ENCODE measurements around the gene C17orf113.

Gene C17orf113

GRCh38 chr17:42053731-42054500 is 3.5 kb upstream of the C17orf113 start:
- Histone ChIP-seq H3K9ac (ENCODE audit: low read length) (no peak overlapping the region), H3K27me3 (ENCODE audit: control insufficient read depth, insufficient read depth, low read length) (peaks cover 13% of the 10 kb centered on the region; the same call in 1 of the 2 replicates), H3K36me3 (ENCODE audit: control insufficient read depth, insufficient read depth, low read length) (no peaks in the 10 kb centered on the region), H3K9me3 (ENCODE audit: control insufficient read depth, insufficient read depth, low read depth, low read length) (no peaks in the 10 kb centered on the region), H3K4me1 (ENCODE audit: control insufficient read depth, insufficient read depth, low read length) (peaks cover 45% of the 10 kb centered on the region), H3K27ac (ENCODE audit: low read depth, low read length) (no peak overlapping the region), H3K4me3 (ENCODE audit: low read depth, low read length) (no peak overlapping the region)

DNA sequence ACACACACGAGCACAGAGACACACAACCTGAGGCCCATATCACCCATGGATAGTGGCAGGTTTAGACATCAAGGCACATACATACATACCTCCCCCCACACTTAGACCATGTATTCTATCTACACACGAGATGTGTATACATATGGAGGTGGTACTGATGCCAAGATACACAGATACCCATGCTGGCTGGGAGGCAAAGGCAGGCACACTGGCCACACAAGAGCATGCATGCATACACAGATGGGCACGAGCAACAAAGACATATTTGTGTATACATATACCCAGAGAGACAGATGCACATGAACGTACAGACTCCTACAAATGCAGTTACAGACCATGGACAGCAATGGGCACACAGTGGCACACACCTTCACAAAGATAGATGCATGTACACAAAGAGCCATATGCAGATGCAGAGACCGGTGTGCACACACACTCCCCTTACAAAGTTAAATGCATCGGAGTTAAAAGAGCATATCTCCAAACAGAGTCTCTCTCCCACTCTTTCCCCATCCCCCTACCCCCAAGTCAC is 2.0 kb upstream of the C17orf113 start:
- Histone ChIP-seq H3K4me1 (ENCODE audit: control insufficient read depth, insufficient read depth, low read length) (peaks cover 45% of the 10 kb centered on the region), H3K9me3 (ENCODE audit: control insufficient read depth, insufficient read depth, low read depth, low read length) (no peaks in the 10 kb centered on the region), H3K27ac (ENCODE audit: low read depth, low read length) (no peak overlapping the region), H3K4me3 (ENCODE audit: low read depth, low read length) (no peak overlapping the region), H3K9ac (ENCODE audit: low read length) (no peak overlapping the region), H3K27me3 (ENCODE audit: control insufficient read depth, insufficient read depth, low read length) (peaks cover 13% of the 10 kb centered on the region; the same call in 1 of the 2 replicates), H3K36me3 (ENCODE audit: control insufficient read depth, insufficient read depth, low read length) (no peaks in the 10 kb centered on the region)

- Histone ChIP-seq H3K27me3 (ENCODE audit: control insufficient read depth, insufficient read depth, low read length) (peaks cover 13% of the 10 kb centered on the region; the same call in 1 of the 2 replicates), H3K4me3 (ENCODE audit: low read depth, low read length) (peak overlapping the region; percentile 72), H3K9me3 (ENCODE audit: control insufficient read depth, insufficient read depth, low read depth, low read length) (no peaks in the 10 kb centered on the region), H3K4me1 (ENCODE audit: control insufficient read depth, insufficient read depth, low read length) (peaks cover 42% of the 10 kb centered on the region), H3K36me3 (ENCODE audit: control insufficient read depth, insufficient read depth, low read length) (no peaks in the 10 kb centered on the region), H3K9ac (ENCODE audit: low read length) (no peak overlapping the region), H3K27ac (ENCODE audit: low read depth, low read length) (no peak overlapping the region)
These were observed 1.2 kb upstream of the C17orf113 start for GRCh38 chr17:42051645-42052044.

- H3K4me3 ChIP-seq (ENCODE audit: low read depth, low read length) = peak overlapping the region; percentile 72
- H3K27ac ChIP-seq (ENCODE audit: low read depth, low read length) = no peak overlapping the region
- peaks cover 13% of the 10 kb centered on the region; the same call in 1 of the 2 replicates for H3K27me3 ChIP-seq (ENCODE audit: control insufficient read depth, insufficient read depth, low read length)
- H3K9me3 ChIP-seq (ENCODE audit: control insufficient read depth, insufficient read depth, low read depth, low read length) = no peaks in the 10 kb centered on the region
- H3K36me3 ChIP-seq (ENCODE audit: control insufficient read depth, insufficient read depth, low read length) = no peaks in the 10 kb centered on the region
- no peak overlapping the region for H3K9ac ChIP-seq (ENCODE audit: low read length)
- peaks cover 42% of the 10 kb centered on the region for H3K4me1 ChIP-seq (ENCODE audit: control insufficient read depth, insufficient read depth, low read length)
These were observed 606 bp upstream of the C17orf113 start for GRCh38 chr17:42051013-42051400.

- H3K36me3 ChIP-seq (ENCODE audit: control insufficient read depth, insufficient read depth, low read length) = no peaks in the 10 kb centered on the region
- H3K27me3 ChIP-seq (ENCODE audit: control insufficient read depth, insufficient read depth, low read length) = peaks cover 13% of the 10 kb centered on the region; the same call in 1 of the 2 replicates
- peaks cover 32% of the 10 kb centered on the region for H3K4me1 ChIP-seq (ENCODE audit: control insufficient read depth, insufficient read depth, low read length)
- H3K4me3 ChIP-seq (ENCODE audit: low read depth, low read length) = peak overlapping the region; percentile 72
- peak overlapping the region; percentile 45 for H3K9ac ChIP-seq (ENCODE audit: low read length)
- H3K27ac ChIP-seq (ENCODE audit: low read depth, low read length) = no peak overlapping the region
- H3K9me3 ChIP-seq (ENCODE audit: control insufficient read depth, insufficient read depth, low read depth, low read length) = no peaks in the 10 kb centered on the region
These were observed 488 bp downstream of the C17orf113 start for GRCh38 chr17:42049834-42050392.

DNA sequence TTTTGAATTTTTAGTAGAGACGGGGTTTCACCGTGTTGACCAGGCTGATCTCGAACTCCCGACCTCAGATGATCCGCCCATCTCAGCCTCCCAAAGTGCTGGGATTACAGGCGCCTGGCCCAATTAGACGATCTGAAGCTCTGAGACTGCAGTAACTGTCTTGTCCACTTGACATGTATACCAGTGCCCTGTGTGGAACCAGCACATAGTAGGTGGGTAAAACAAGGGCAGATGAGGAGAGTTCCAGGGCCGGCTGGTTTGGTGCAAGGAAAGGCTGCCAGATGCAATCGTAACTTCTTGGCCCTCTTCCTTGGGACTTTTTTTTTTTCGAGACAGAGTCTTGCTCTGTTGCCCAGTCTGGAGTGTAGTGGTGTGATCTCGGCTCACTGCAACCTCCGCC is 3.1 kb downstream of the C17orf113 start:
- no peaks in the 10 kb centered on the region for H3K36me3 ChIP-seq (ENCODE audit: control insufficient read depth, insufficient read depth, low read length)
- peaks cover 8% of the 10 kb centered on the region; the same call in 1 of the 2 replicates for H3K27me3 ChIP-seq (ENCODE audit: control insufficient read depth, insufficient read depth, low read length)
- no peak overlapping the region for H3K4me3 ChIP-seq (ENCODE audit: low read depth, low read length)
- peaks cover 19% of the 10 kb centered on the region for H3K4me1 ChIP-seq (ENCODE audit: control insufficient read depth, insufficient read depth, low read length)
- H3K9ac ChIP-seq (ENCODE audit: low read length) = no peak overlapping the region
- no peak overlapping the region for H3K27ac ChIP-seq (ENCODE audit: low read depth, low read length)
- no peaks in the 10 kb centered on the region for H3K9me3 ChIP-seq (ENCODE audit: control insufficient read depth, insufficient read depth, low read depth, low read length)

GRCh38 chr17:42045719-42046118 is 4.7 kb downstream of the C17orf113 start:
- Histone ChIP-seq H3K4me1 (ENCODE audit: control insufficient read depth, insufficient read depth, low read length) (peaks cover 8% of the 10 kb centered on the region), H3K9ac (ENCODE audit: low read length) (no peak overlapping the region), H3K4me3 (ENCODE audit: low read depth, low read length) (no peak overlapping the region), H3K27ac (ENCODE audit: low read depth, low read length) (no peak overlapping the region), H3K9me3 (ENCODE audit: control insufficient read depth, insufficient read depth, low read depth, low read length) (no peaks in the 10 kb centered on the region), H3K36me3 (ENCODE audit: control insufficient read depth, insufficient read depth, low read length) (no peaks in the 10 kb centered on the region), H3K27me3 (ENCODE audit: control insufficient read depth, insufficient read depth, low read length) (peaks cover under 1% of the 10 kb centered on the region; the same call in 1 of the 2 replicates)

DNA sequence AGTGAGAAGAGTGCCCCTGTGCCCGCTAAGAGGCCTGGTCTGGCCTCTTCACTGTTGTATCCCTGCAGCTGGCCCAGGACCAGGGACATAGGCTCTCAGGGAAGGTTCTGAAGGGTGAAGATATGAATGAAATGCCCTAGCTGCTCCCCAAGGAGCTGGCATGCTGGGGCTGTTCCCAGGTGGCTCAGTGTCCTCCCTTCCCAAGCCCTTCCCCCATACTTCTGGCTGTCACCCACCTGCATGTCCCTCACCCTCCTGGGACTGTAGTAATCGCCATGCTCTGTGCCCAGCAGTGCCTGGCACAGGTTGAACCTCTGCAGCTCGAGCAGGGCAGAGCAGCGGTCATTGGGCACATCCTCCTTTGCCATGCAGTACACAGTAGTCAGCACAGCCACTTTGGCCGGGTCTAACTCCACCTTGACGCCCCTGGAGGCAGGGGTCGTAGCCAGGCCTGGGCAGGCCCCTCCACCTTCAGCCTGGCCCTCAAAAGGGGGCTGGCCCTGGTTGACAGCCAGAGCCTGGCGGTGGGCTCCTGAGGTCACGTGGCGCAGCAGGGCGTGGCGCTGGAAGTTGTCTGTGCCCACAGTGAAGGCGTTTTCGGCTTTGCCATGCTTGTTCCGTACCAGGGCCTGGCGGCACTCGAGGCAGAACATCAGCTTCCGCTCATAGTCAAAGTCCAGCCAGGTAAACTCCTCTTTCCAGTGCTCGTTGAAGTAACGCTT is 7.6 kb downstream of the C17orf113 start:
- Histone ChIP-seq H3K36me3 (ENCODE audit: control insufficient read depth, insufficient read depth, low read length) (no peaks in the 10 kb centered on the region), H3K27me3 (ENCODE audit: control insufficient read depth, insufficient read depth, low read length) (no peaks in the 10 kb centered on the region), H3K9me3 (ENCODE audit: control insufficient read depth, insufficient read depth, low read depth, low read length) (no peaks in the 10 kb centered on the region), H3K4me1 (ENCODE audit: control insufficient read depth, insufficient read depth, low read length) (peaks cover 9% of the 10 kb centered on the region), H3K9ac (ENCODE audit: low read length) (no peak overlapping the region), H3K4me3 (ENCODE audit: low read depth, low read length) (no peak overlapping the region), H3K27ac (ENCODE audit: low read depth, low read length) (no peak overlapping the region)

DNA sequence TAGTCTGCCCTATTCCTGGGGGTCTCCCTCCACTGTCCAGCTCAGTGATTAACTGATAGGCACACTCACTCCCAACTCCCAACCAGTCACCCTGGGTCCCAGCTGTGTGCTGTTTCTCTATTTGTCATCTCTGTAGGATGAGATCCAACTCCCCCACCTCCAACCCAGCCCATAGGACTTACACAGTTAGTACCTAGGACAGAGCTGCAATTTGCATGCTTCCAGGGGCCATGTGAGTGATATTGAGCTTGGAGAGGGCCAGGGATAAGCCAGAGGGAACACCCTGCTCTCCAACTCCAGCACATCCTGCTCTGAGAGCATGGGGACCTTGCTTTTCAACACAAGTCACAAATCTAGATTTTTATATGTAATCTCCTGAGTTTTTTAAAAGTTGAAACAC is 8.8 kb downstream of the C17orf113 start:
- H3K36me3 ChIP-seq (ENCODE audit: control insufficient read depth, insufficient read depth, low read length) = no peaks in the 10 kb centered on the region
- peaks cover 18% of the 10 kb centered on the region for H3K4me1 ChIP-seq (ENCODE audit: control insufficient read depth, insufficient read depth, low read length)
- H3K27me3 ChIP-seq (ENCODE audit: control insufficient read depth, insufficient read depth, low read length) = no peaks in the 10 kb centered on the region
- no peaks in the 10 kb centered on the region for H3K9me3 ChIP-seq (ENCODE audit: control insufficient read depth, insufficient read depth, low read depth, low read length)
- H3K9ac ChIP-seq (ENCODE audit: low read length) = no peak overlapping the region
- H3K4me3 ChIP-seq (ENCODE audit: low read depth, low read length) = no peak overlapping the region
- H3K27ac ChIP-seq (ENCODE audit: low read depth, low read length) = no peak overlapping the region

DNA sequence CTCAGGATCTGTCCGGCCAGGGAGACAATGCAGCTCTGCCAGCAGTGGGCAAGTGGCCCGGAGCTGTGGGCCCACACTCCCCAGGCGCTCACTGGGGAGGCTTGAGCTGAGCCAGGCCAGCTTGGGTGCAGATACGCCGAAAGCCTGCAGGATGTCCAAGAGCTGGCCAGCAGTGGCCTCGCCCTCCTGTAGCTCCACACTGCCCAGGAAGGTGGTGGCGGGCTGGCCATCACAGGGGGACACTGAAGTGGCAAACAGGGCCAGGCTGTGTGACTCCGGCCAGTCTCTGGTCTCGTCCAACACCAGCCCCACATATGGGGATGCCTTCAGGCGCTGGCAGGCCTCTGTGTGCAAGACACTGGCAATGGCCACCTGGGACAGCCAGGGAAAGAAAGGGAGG is 9.6 kb downstream of the C17orf113 start:
- peaks cover 18% of the 10 kb centered on the region for H3K4me1 ChIP-seq (ENCODE audit: control insufficient read depth, insufficient read depth, low read length)
- no peaks in the 10 kb centered on the region for H3K36me3 ChIP-seq (ENCODE audit: control insufficient read depth, insufficient read depth, low read length)
- no peaks in the 10 kb centered on the region for H3K27me3 ChIP-seq (ENCODE audit: control insufficient read depth, insufficient read depth, low read length)
- no peak overlapping the region for H3K4me3 ChIP-seq (ENCODE audit: low read depth, low read length)
- no peak overlapping the region for H3K9ac ChIP-seq (ENCODE audit: low read length)
- H3K27ac ChIP-seq (ENCODE audit: low read depth, low read length) = no peak overlapping the region
- H3K9me3 ChIP-seq (ENCODE audit: control insufficient read depth, insufficient read depth, low read depth, low read length) = no peaks in the 10 kb centered on the region

Measured in HUES6 (cell line).